NCI-H128 (cell line): ENCODE measurements around the gene BCL7B.
A peak's percentile ranks its signal among the peaks of the same experiment; 100 is the strongest.
"Not testable (repeated sequence)": the region's sequence is repeated elsewhere in the genome, so short reads cannot be mapped to it uniquely, and the experiment has no call there.

Experiments used
- DNase-seq: peaks from one replicate; lab custom pipeline; 2025; ENCODE audit not compliant: unreplicated experiment; lab: John Stamatoyannopoulos, UW

BCL7B gene

DNA sequence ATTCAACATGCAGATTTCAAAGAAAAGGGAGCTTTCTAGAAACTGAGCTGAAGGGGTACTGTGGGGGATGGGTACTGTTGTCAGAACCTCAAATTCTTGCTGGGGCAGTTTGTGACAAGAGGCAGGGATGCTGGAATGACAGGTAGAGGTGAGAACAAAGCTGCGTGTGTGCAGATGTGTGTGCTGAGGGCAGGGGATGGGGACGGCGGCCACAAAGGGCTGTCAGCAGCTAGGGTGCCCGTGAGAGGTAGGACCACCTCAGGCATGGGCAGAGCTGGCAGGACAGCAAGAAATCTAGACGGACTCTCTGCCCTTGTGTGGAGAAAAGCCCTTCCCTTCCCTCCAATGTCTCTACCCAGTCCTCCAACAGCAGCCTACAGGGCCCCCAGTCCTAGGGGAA is 21.0 kb downstream of the BCL7B start:
- no peak for DNase-seq

DNA sequence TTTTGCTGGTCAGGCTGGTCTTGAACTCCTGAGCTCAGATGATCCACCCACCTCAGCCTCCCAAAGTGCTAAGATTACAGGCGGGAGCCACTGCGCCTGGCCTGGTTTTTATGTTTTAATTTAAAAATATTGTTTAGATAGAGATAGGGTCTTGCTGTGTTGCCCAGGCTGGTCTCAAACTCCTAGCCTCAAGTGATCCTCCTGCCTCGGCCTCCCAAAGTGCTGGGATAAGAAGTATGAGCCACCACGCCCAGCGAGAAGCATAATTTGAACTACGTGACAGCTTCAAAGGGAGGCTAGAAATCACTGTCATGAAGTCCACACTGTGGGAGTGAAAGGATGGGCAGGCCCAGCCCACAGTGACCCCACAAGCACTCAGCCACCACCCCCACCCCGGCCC is 21.6 kb downstream of the BCL7B start:
- not testable (repeated sequence) for DNase-seq

DNA sequence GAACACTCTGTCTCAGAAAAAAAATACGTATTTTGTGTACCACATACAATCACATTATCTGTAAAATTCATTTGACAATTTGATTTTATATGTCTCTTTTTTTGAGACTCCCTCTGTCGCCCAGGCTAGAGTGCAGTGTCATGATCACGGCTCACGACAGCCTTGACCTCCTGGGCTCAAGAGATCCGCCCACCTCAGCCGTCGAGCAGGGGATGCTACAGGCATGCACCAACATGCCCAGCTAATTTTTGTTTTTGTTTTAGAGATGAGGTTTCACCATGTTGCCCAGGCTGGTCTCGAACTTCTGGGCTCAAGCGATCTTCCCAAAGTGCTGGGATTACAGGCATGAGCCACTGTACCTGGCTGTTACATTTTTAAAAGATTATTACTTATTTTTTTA is 23.7 kb downstream of the BCL7B start:
- no peak for DNase-seq

DNA sequence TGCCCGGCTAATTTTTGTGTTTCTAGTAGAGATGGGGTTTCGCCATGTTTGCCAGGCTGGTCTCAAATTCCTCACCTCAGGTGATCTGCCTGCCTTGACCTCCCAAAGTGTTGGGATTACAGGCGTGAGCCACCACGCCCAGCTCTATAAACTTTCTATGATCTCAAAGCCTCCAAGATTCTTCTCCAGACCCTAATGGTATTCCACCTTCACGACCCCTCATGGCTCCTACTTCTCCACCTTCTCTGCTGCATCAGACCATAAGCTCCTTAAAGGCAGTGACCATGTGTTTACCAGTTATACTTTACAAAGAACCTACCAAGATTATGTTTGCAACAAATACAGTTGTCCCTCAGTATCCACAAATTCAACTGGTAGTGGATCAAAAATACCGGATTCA is 25.3 kb downstream of the BCL7B start:
- no peak for DNase-seq

DNA sequence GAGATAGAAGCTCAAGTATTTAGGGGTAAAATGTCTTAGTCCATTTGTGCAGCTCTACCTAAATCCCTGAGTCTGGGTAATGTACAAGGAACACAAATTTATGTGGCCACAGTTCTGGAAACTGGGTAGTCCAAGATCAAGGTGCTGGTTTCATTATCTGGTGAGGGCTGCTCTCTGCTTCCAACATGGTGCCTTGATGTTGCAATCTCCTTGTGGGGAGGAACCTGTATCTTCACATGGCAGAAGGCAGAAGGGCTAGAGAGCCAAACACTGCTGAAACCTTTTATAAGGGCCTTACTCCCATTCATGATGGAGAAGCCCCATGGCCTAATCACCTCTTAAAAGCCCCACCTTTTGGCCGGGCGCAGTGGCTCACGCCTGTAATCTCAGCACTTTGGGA is 26.7 kb downstream of the BCL7B start:
- DNase-seq, result no peak

DNA sequence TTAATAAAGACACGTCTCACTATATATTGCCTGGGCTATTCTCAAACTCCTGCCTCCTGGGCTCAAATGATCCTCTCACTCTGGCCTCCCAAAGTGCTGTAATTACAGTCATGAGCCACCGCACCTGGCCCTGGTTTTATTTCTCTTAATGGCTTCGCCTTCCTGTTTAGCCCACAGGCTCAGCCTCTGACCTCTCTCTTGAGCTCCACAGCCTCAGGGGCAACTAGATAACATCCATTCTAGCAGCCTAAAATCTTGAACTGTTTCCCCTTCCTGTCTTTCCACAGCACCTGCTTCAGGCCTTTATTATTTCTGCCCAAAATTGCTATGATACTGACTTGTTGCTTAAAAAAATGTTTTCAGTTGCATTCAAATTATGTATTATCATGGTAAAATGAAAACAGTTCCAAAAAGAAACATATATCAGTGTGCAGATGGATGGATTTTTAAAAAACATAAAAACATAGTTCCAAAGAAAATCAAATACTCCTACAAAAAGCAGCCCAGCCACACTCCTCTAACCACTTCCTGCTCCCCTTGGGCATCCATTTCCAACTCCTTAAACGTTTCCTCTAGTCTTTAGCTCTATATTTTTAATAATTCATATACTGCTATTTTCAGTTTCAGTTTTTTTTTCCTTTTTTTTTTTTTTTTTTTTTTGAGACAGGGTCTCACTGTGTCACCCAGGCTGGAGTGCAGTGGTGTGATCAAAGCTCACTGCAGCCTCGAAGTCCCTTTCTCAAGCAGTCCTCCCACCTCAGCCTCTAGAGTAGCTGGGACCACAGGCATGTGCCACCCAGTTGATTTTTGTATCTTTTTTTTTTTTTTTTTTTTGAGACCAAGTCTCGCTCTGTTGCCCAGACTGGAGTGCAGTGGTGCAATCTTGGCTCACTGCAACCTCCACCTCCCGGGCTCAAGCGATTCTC is 30.3 kb downstream of the BCL7B start:
- DNase-seq, result no peak

DNA sequence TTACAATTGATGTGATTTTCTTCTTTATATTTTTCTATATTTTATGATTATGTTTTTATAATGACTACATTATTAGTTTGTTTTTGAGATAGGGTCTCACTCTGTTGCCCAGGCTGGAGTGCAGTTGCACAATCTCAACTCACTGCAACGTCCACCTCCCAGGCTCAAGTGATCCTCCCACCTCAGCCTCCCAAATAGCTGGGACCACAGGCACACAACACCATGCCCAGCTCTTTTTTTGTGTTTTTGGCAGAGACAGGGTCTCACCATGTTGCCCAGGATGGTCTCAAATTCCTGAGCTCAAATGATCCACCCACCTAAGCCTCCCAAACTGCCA is 31.4 kb downstream of the BCL7B start:
- not testable (repeated sequence) for DNase-seq

DNA sequence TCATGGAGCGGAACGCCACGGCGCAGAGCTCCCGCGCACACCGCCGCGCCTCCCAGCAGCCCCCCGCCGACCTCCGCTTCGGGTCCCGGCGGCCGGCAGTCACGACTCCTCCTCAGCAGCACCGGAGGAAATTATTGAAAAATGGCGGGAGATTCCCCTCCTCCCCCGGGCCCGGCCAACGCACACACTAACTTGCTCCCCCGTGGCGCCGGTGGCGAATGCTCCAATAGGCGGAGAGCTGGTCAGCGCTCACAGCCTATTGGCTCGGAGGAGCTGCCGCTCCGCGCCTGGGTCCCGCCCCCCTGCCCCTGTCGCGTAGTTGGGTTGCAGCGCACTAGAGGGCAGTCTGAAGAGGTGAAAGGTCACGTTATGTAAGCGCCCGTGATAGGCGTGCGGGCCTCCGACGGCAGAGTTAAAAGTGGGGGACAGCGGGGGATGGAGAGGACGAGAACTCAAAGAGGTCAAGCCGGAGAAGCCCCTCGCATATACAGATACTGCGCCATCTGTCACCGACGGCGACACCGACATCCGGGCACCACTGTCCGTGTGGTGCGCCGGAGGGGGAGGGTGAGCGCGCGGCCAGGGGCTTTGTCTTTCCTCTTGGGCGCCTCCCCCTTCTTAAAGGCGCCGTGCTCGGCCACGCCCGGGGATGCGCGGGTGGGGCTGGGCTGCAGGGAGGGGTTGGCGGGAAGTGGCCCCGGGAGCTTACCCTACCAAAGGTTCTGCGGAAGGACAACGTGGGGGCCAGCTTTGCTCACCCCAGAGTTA is 35.2 kb downstream of the BCL7B start, which contains the start of gene BAZ1B:
BAZ1B (minus strand) TSS at position 189 of the 768 bp plus-strand sequence. CDS start 360 bp downstream, outside the sequence.
- DNase-seq, result peak; percentile 90

DNA sequence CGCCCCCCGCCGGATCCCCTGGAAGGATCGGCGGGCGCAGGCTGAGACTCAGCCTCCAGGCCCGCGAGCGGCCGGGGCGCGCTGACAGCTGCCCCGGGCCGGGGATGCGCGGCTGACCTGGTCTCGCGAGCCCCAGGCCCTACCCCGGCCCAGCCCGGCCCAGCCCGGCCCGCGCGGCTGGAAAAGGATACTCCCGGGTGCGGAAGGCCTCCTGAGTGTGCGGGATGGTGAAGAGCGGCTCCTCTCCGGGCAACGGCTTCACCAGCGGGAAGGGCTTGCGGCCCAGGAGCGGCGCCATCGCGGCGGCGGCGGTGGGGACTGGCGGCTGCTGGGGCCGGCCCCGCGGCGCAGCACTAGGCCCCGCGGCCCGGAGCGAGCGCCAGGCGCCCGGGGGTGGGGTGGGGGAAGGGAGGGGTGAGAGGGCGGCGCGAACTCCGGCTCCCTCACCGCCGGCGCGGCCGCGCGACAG is 35.8 kb downstream of the BCL7B start:
- DNase-seq, result no peak

DNA sequence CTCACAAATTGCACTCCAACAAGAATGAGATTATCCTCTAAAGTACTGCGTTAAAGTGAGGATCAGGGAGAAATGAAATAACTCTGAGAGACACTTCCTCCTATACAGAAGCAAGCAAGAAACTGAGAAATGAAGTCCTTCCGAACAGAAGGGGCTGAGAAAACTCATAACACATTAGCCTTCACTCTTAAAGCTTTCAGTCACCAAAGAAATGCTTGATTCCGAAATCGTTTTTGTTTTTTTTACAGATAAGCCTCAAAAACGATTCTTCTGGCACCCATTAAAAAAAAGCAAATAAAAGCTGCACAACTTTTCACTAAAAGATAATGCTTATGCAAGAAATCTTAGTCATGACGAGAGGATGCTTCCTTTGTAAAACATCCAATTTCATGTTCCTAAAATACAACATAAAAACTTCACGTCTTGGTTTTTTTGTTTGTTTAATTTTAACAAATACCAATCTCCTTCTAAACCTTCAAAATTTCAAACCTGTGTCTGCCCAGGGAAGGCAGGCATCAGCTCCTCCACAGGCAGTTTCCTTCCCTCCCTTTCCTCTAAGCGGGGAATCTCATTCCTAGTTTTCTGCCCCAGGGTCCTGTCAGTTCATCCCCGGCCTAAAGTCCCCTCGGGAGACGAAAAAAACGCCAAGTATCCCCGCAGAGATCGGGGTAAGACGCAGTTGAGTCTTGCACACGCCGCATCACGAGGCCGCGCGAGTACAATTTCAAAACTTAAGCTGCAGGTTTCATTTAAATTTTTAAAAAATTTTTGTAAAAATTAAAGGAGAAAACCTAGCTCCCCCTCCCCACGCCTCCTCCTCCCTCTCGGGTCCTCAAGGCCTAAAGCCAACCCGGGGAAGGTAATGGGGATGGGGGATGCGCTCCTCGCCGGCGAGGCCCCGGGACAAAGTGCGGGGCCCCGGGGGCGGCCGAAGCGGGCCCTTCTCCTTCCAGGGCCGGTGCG is 36.5 kb downstream of the BCL7B start:
- no peak for DNase-seq

DNA sequence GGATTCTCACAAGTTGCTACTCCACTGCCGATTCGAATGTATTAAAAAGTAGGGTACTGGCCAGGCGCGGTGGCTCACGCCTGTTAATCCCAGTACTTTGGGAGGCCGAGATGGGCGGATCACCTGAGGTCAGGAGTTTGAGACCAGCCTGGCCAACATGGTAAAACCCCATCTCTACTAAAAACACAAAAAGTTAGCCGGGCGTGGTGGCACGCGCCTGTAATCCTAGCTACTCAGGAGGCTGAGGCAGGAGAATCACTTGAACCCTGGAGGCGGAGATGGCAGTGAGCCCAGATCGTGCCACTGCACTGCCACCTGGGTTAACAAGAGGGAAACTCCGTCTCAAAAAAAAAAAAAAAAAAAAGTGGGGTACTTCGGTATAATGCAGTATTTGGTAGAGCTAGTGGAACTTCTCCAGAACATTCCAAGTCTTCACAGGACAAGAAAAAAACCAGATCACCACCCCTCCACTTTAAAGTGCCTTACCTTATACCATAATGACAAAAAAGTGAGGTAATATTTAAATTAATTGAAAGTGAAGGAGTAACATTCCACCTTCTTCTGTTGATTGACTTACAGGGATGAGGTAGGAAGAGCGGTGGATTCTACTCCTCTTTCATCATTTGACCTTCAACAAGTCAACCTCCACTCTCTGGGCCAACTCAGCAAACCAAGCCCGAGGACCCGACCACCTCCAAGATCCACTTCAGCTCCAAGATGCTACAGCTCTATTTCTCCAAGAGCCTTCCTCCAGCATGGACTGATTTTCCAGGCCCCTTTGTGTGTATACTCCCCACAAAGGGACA is 37.4 kb downstream of the BCL7B start:
- DNase-seq, result no peak

DNA sequence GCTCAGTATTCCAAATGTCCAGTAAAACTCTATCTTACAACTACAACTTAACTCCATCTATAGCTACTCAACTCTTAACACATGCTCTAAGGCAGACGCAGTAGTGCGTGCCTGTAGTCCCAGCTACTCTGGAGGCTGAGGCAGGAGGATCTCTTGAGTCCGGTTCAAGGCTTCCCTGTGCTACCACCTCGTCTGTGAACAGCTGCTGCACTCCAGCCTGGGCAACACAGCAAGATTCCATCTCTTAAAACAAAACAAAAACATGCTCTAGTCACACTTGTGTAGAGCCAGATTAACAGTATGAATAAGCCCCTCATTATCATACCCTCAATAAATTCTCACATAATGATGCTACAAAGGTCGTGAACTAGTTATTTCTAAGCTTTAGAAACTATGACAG is 39.0 kb downstream of the BCL7B start:
- DNase-seq, result no peak

DNA sequence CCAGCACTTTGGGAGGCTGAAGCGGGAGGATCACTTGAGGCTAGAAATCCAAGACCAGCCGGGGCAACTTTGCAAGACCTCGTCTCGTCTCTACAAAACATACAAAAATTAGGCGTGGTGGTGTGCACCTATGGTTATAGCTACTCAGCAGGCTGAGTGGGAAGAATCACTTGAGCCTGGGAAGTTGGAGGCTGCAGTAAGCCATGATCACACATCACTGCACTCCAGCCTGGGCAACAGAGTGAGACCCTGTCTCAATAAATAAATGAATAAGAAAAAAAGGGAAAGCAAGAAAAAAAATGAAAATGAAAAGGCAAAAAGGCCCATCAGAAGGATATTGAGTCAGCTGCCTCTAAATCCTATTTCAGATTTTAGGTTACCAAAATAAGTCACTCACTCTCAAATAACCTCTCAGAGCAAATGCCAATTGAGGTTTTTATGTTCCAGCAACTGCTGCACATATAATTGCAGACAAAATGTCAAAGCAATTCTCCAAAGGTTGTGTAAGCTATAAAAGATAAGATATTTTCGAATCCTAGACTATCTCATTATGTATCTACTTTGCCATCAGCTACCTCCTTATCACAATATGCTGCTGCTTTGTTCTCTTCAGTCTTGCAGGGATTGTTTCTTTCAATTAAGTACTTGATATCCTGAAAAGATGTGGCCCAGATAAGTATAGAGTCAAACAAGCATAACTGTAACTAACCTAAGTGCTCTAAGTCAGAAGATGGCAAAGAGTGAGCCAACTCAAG is 40.1 kb downstream of the BCL7B start:
- DNase-seq, result no peak

DNA sequence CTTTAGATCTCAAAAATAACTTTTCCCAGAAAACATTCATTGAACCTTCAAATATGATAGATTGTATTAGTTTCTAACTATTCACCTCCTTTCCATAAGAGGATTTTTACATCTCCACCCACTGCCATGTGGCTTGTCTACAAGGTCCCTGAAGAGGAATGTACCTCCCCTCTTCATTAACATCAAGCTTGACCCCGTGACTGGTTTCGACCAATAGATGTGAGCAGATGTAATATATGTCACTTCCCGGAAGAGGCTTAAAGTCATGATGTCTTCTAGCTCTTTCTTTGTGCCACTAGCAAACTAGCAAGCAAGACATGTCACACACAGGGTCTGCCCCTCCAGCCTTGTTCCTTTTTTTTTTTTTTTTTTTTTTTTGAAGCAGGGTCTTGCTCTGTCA is 42.3 kb downstream of the BCL7B start:
- no peak for DNase-seq

DNA sequence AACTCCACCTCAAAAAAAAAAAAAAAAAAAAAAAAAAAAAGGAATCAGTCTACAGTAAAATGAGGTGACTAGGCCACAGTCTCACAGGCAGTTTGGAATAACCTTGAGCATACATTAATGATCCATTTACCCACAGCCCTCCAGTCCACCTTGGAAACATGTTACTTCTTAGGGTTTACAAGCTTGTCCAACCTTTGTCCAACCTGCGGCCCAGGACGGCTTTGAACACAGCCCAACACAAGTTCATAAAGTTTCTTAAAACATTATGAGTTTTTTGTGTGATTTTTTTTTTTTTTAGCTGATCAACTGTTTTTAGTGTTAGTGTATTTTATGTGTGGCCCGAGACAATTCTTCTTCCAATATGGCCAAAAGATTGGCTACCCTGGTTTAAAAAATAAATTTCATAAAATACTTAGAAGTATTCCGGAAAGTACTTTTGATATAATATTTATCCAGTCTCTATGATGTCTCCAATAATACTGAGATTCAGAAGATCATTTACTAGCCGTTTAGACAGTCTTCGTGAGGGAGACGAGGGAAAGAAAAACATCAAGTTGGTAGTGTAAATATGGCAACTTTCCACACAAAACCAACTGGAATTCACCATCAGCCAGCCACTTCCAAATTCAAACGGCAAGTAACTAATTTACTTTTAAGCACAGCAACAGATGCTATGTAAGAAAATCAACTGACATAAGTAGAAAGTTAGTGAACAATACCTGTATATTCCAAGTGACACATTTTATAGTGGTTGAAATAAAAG is 45.3 kb downstream of the BCL7B start:
- no peak for DNase-seq

DNA sequence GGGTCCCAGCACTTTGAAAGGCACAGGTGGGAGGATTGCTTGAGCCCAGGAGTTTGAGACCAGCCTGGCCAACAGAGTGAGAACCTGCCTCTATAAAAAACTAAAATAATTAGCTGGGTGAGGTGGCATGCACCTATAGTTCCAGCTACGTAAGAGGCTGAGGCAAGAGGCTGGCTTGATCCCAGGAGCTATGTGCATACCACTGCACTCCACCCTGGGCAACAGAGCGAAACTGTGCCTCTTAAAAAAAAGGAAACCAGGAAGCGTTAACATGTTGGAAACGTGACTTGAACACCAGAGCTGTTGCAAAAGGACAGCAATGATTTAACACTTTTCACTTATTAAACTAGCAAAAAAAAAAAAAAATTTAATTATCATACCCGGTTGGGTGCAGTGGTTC is 48.0 kb downstream of the BCL7B start:
- no peak for DNase-seq

DNA sequence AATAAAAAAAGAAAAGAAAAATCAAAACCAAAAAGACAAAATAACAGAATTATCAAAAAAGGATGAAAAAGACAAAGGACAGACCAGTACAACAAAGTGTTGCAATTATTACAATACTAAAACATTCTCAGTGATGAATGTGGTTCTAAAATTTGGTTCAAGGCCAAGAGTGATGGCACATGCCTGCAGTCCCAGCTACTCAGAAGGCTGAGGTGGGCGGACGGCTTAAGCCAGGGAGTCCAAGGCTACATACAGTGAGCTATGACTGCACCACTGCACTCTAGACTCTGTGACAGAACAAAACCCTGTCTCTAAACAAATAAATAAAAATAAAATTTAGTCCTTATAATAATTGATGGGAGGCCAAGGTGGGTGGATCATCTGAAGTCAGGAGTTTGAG is 49.9 kb downstream of the BCL7B start:
- no peak for DNase-seq

DNA sequence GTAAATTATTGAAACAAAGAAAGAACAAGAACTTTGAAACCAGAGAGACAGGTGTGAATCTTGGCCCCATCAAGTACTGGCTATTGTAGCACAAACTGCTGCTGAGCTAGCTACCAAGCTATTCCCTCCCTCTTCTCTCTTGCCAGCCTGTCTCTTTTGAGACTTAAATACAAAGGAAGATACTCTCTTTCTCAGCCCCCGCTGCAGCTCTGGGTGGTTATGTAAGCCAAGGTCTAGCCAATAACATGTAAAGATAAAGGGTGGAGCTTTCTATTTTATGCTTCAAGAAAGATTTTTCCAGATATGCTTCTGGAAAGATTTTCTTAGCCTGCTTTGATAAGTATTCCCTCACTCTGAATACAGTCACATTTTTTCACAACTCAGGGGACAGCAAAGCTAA is 52.6 kb downstream of the BCL7B start:
- DNase-seq, result no peak

DNA sequence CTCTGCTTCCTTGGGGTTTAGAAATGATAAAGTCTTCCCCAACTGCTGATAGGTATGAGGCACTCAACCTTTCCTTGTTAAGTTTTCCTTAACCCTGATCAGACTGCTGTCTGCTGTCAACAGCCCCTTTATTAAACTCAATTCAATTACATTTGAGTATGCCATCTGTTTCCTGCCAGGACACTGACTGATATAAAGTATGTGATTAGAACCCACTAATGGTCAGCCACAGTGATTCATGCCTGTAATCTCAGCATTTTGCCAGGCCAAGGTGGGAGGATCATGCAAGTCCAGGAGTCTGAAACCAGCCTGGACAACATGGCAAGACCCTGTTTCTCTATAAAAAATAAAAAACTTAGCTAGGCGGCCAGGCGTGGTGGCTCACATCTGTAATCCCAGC is 53.5 kb downstream of the BCL7B start:
- DNase-seq, result no peak
